HepG2 (cell line): ENCODE measurements around the gene DCAF7. TPM values are rescaled to one million over a fixed set of nuclear protein-coding genes. Genes with fewer than 3 reads are reported as not detected.

Experiments used
- polyA plus RNA-seq, 8 experiments: library from polyadenylated mRNA; depleted of rRNA in 3 of 8; stranded (reverse) in 7 of 8; unstranded in 1 of 8; fragments of >200 nt; fragmentation: Illumina TruSeq in 4 of 8; extraction: Trizol in 4 of 8; gene quantifications; 2 replicates each; pipeline versions ENCODE4 v1.2.1 to v1.2.3, GENCODE V29; 2011 to 2016; ENCODE audit warnings: low read depth in 4 of 8, missing spikeins in 1 of 8, mixed read lengths in 1 of 8; ENCODE audit not compliant: insufficient read depth in 1 of 8
- small RNA-seq, 3 experiments: library from RNA; depleted of rRNA; stranded (forward); fragments of <200 nt; gene quantifications; one replicate each; pipeline ENCODE3, GENCODE V24; 2012; ENCODE audit warnings: low read depth in 2 of 3, low replicate concordance in 1 of 3; ENCODE audit not compliant: insufficient read length in 3 of 3, insufficient read depth in 2 of 3
- total RNA-seq, 5 experiments: library from RNA; depleted of rRNA; stranded (reverse); fragments of >200 nt; fragmentation: Illumina TruSeq; extraction: Trizol; gene quantifications; 2 replicates each; pipeline ENCODE4 v1.2.3, GENCODE V29; 2016; ENCODE audit warnings: low read depth in 1 of 5

Gene DCAF7
- total and polyA plus RNA-seq, 2 of the 13 experiments (the other 11 are each of a cell fraction or from before 2014, with no cell fraction given), result 55.2 to 73.4 TPM

Small RNA genes lying within 50 kb of the gene (small RNA-seq; reads per million reads assigned to genes)
- 0 reads per million in 3 experiments for gene RNU6-288P

Other genes with a start within 250 kb of the DCAF7 start
- 3.1 and 6.7 TPM in 2 replicates for gene CYB561, start 104.2 kb upstream of the DCAF7 start, total RNA-seq (2016; rRNA removed; fragmentation: Illumina TruSeq; extraction: Trizol)
- gene CYB561, start 104.2 kb upstream of the DCAF7 start, polyA plus RNA-seq (2011; rRNA removed), result 1.5 and 1.6 TPM in 2 replicates
- gene ACE, start 73.4 kb upstream of the DCAF7 start, total RNA-seq (2016; rRNA removed; fragmentation: Illumina TruSeq; extraction: Trizol), result 0.13 TPM in 1 of 2 replicates, not detected in the other
- gene ACE, start 73.4 kb upstream of the DCAF7 start, polyA plus RNA-seq (2011; rRNA removed), result 0.03 and 0.08 TPM in 2 replicates
- gene KCNH6, start 27.1 kb upstream of the DCAF7 start, total RNA-seq (2016; rRNA removed; fragmentation: Illumina TruSeq; extraction: Trizol), result 0.08 and 0.18 TPM in 2 replicates
- 0.05 and 0.18 TPM in 2 replicates for gene KCNH6, start 27.1 kb upstream of the DCAF7 start, polyA plus RNA-seq (2011; rRNA removed)
- gene TACO1, start 50.4 kb downstream of the DCAF7 start, total RNA-seq (2016; rRNA removed; fragmentation: Illumina TruSeq; extraction: Trizol), result 53.6 and 57.6 TPM in 2 replicates
- gene TACO1, start 50.4 kb downstream of the DCAF7 start, polyA plus RNA-seq (2011; rRNA removed), result 33.3 and 34.7 TPM in 2 replicates
- gene MAP3K3, start 71.9 kb downstream of the DCAF7 start, total RNA-seq (2016; rRNA removed; fragmentation: Illumina TruSeq; extraction: Trizol), result 15.9 and 21.8 TPM in 2 replicates
- 17.7 and 21.7 TPM in 2 replicates for gene MAP3K3, start 71.9 kb downstream of the DCAF7 start, polyA plus RNA-seq (2011; rRNA removed)
- gene LIMD2, start 149.6 kb downstream of the DCAF7 start, total RNA-seq (2016; rRNA removed; fragmentation: Illumina TruSeq; extraction: Trizol), result 6.9 and 9.0 TPM in 2 replicates
- gene LIMD2, start 149.6 kb downstream of the DCAF7 start, polyA plus RNA-seq (2011; rRNA removed), result 20.8 and 26.5 TPM in 2 replicates
- 16.1 and 17.9 TPM in 2 replicates for gene STRADA, start 191.3 kb downstream of the DCAF7 start, total RNA-seq (2016; rRNA removed; fragmentation: Illumina TruSeq; extraction: Trizol)
- 17.3 and 17.6 TPM in 2 replicates for gene STRADA, start 191.3 kb downstream of the DCAF7 start, polyA plus RNA-seq (2011; rRNA removed)
- gene CCDC47, start 223.1 kb downstream of the DCAF7 start, total RNA-seq (2016; rRNA removed; fragmentation: Illumina TruSeq; extraction: Trizol), result 61.6 and 99.5 TPM in 2 replicates
- gene CCDC47, start 223.1 kb downstream of the DCAF7 start, polyA plus RNA-seq (2011; rRNA removed), result 54.4 and 59.3 TPM in 2 replicates
- 81.5 and 87.2 TPM in 2 replicates for gene DDX42, start 223.7 kb downstream of the DCAF7 start, total RNA-seq (2016; rRNA removed; fragmentation: Illumina TruSeq; extraction: Trizol)
- gene DDX42, start 223.7 kb downstream of the DCAF7 start, polyA plus RNA-seq (2011; rRNA removed), result 92.9 and 104 TPM in 2 replicates